ENCODE measurements around the gene ALX1. TPM values are rescaled to one million over a fixed set of nuclear protein-coding genes. Genes with fewer than 3 reads are reported as not detected.

The ALX1 gene
- total RNA-seq, result 0.16 TPM

DNA sequence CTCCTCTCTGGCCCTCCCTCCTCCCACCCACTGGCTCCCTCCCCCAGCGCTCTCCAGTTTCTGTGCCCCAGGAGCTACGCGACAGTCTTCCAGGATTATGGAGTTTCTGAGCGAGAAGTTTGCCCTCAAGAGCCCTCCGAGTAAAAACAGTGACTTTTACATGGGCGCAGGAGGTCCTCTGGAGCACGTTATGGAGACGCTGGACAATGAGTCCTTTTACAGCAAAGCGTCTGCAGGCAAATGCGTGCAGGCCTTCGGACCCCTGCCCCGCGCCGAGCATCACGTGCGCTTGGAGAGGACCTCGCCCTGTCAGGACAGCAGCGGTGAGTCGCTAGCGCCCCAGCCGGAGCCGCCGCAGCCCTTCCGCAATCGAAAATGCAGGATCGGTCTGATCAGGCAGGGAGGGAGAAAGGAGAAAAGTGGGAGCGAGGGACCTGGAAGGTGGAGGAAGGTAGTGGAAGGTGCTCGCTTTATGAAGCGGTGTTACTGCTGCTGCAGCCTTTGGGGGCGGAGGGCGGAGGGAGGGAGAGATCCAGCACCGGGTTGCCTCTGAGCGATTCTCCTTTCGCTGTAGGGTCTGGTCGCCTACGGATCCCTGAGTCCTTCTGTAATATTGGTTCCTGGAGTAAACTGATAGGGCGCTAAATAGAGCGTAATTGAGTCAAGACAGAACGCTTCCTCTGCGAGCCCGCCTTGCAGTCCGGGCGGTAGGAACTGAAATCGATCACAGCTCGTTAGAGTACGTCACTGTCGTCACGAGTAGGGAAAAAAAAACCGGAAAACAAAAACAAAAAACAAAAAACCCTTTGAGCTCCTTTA is at the start of gene ALX1:
TSS of gene ALX1 (plus strand) at position 56 of the 819 bp plus-strand sequence. CDS start at position 98, 42 bp downstream.
- DNase-seq, result no peak

DNA sequence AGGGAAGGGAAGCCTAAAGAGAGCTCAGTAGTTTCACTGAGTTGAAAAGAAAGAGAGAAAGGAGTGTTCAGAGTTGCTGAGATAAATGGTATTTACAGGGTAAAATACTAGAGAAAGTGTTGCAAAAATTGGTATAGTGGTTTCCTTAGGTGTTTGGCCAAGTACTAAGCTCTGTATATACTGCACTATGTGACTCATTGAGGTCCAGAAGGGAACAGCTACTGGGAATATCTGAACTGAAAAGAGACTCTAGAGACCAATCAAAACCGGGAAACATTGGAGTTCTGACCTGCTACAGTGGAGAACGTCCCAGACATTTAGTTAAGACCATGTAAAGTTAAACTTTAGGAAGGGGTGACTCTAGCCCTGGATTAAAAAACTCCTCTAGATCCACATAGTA is 42.7 kb upstream of the ALX1 start:
- DNase-seq, result no peak

DNA sequence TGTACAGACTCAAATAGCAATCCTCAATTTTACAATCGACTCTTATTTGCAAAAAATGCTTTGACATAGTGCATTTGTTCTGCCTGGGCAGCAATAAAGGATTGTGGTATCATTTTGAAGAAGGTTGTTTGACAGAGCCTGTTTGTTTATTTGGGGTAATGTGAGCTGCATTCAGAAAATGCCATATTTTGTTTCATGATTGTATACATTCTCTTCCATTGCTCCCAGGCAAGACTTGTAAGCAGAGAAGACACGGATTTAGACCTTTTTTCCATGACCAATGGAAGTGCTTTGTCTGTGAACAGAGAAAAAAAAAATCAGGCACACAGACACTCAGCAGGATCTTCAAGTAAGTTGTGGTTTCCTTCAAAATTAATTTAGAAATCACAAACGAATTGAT is 35.5 kb upstream of the ALX1 start:
- no peak for DNase-seq

DNA sequence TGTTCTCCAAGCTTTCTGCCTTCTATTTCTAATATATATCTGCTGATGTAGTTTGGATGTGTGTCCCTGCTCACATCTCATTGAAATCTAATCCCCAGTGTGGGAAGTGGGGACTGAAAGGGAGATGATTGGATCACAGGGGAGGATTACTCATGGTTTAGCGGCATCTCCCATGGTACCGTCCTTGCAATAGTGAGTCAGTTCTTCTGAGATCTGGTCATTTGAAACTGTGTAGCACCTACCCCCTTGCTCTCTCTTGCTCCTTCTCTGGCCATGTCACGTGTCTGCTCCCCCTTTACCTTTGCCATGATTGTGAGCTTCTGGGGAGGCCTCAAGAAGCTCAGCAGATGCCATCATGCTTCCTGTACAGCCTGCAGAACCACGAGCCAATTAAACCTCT is 26.2 kb upstream of the ALX1 start:
- DNase-seq, result no peak

DNA sequence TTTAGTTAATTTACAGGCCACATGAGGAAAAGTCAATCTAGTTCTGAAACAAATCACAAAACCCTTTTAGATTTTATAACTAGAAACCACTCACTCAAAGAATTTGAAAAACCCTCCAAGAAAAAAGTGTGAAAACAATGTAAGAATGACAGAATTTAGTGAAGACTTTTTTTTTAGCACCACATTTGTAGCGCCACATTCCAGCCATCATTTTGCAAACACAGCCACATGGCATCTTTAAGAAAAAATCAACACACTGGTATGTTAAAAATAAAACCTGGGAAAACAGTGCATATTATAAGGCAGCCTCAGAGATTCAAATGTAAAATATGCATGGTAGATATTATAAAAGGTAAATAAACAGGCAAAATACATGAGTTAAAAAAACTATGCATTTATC is 22.3 kb upstream of the ALX1 start:
- DNase-seq, result no peak

DNA sequence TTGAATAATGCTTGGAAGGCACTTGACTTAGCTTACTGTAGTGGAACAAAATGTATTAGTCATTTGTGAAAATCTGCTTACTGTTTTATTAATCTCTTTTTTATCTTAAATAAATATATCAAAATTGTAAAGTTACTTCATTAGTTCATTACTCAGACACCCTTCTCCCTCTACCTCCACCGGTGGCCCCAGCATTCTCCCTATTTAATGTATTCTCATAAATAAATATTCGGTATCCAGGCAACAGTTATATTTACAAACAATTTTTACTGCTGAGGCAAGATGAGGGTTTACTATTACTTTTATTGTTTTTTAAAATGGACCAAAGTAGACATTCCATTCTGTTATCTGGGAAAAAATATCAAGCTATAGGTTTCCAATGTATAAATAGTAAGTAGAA is 19.6 kb upstream of the ALX1 start:
- DNase-seq, result no peak

DNA sequence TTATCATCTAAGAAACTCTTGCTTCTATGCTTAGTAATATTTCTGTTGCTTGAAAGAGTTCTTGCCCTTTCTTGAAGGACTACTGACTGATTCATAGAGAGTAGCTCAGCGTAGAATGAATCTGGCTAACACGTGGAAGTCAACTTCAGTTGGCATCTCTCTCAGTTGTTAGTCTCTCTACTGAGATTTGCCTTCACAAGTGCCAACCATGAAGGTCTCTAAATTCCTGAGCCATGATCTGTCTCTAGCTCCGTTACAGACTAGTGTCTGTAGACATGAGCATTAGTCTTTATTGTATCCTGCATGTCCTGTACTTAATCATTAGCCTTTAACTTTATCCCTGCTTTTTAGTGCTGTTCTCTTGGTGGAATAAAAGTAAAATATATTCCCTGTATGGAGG is 19.1 kb upstream of the ALX1 start:
- DNase-seq, result no peak

DNA sequence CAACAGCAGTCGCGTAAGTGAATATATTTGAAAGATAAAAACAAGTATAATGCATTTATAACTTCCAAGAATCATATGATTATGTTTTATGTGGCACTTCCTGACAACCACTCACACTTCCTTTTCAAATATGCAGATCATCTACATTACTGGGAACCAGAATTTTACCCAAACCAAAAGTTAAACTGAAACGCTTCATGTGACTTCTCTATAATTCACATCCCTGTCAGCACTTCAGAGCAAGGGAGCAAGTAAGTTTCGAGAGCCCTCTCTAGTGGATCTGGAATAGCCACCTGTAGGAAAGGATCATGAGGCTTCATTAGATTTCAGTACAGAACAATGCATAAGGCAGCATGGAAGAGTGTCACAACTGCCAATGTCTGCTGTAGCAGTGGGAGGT is 13.7 kb upstream of the ALX1 start:
- no peak for DNase-seq

DNA sequence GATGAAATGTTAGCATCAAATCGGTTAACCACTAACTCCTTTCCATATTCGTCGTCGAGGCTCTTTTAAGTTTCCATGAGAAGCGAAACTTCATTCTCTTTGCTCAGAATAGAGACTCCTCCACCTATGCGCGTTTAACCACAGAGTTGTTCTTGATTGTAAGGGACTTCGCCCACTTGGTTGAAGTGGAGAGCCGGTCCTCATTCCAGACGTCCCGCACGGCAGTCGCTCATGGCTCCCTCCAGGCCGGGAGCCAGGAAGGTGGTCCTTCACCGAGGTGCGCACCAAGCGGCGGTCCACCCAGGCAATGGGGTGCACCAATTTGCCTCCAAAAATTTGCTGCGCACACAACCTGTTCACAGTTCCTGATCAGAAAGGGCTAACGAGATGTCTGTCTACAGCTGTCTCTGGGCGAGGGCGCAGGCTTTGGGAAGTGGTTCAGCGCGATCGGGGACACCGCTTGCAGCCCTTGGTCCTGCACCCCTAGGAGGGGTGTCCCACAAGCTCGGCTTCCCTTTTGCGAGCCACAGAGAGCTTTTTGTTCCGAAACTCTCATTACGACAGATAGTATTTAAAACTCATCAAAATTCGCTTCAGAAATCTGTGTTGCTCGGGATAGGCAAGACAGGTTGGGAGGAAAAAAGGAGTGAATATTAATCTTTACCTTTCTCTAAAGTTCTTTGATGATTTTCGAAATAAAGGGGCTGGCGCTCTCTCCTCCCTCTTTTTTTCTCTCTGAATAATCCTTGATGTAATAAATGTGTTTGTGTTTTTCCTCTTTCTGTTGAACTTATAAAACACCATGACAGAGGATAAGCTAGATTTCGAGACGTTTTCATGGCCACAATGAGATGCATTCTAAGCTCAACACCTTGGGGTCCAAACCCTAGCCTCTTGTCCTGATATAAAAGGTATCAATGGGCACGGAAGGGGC is 6.4 kb upstream of the ALX1 start:
- DNase-seq, result no peak

DNA sequence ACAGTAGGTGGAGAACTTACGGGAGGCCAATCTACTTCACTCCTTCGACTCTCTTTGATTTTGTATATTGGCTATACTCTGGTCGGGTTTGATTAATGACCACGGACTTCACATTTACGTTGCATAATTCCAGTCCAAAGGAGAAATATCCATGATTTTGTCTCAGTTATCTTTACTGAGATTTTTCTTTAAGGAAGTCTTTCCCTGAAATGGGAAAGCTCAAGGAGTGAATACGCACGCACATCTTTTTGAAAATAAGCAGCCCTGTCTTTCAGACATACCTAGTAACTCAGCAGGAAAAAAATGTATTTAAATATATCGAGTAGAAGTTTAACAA is 5.7 kb upstream of the ALX1 start:
- DNase-seq, result no peak

DNA sequence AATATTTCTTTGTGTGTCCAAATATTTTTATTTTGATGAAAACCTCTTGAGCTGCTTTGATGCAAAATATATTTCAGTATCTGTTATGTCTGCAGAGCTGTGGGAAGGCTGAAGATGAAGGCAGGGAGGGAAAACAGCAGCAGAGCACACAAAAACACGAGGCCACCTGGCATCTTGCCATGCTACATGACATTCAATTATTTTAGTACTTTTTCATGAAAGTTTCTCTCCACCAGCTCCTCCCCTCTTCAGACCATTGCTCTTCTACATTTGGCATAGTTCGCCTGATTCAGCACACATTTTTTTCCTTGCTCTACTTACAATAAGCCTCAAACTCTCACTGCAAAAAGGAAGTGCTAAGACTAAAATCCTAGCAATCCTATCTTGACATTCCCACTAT is 4.6 kb upstream of the ALX1 start:
- DNase-seq, result no peak

DNA sequence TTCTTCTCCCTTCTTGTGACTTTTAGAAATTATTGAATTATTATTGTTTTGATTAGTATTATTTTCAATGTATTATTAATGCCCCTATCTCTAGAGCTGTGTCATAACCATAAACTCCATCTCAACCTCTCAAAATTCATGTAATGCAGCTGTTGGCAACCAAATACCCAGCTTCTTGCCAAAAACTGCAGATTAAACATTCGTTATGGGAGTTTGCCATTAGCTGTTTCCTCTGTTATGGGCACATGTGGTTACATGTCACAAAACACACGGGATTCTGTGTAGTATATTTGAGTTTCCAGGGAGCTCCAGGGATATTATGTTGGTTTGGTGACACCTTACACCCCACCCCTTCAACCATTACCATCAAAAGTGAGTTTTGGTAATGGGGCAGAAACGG is 2.8 kb upstream of the ALX1 start:
- no peak for DNase-seq

DNA sequence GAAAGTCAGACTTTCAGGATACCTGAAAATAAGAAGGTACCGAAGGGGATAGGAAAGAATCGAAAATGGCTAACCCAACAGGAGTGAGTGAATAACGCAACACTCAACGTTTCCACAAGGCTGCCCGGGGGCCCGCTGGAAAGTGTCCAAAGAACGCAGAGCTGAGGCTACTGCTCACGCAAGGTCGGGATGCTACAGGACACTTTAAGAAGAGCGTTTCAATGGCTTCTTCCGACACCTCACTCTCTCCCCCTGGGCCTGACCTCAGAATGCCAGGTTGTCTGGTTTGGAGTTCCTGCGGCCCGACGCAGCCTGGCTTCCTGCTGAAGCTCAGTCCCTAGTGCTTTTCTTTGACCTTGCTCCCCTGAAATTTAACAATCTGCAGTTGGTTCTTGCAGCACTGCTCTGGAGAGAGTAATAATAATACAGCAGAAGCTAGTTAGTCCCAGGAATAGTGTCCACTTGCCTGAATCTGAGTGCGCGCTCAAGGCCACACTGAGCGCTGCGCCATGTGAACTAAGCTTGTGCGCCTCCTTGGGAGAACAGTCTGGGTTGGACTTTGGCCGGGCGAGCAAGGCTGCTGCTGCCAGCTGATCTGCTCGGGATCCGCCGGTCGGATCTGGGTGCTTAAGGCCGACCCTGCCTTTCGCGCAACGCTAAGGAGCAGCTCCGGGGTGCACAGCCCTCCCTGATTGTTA is 2.0 kb upstream of the ALX1 start:
- no peak for DNase-seq

DNA sequence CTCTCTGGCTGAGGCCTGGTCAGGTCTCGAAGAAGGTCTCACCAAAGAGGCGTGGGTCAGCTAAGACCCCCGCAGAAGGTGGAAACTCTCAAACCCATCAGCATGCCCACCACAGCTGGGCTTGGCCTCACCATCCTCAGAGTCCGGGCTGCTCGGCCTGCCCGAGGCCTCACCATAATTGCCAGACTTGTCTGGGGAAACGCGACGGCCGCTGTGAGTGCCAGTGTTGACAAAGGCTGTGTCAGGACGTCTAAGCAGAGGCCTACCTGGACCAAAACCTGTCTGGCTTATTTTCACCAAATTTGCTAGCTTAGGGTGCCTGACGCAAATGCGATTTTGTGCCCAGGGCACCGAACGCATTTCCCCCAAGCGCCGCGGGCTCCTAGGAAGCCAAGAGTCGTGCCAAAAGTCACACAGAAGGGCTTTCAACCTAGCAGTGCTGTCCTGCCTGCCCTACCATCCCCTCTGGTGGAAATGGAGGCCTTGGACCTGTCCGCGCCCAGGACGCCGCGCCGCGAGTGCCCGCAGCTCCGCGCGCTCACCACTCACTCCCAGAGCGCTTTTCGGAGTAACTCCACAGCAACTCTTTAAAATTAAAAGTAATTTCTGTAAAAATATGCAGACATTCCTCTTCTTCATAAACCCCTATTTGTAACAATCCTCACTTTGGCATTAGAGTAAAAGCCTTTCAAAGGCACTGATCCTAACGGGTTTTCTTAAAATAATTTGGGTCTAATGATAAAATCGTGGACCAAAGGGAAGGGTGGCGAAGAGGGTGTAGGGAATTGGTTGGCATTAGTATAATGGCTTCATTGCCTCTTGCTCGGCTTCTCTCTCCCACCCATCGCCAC is 1.2 kb upstream of the ALX1 start:
- DNase-seq, result no peak

DNA sequence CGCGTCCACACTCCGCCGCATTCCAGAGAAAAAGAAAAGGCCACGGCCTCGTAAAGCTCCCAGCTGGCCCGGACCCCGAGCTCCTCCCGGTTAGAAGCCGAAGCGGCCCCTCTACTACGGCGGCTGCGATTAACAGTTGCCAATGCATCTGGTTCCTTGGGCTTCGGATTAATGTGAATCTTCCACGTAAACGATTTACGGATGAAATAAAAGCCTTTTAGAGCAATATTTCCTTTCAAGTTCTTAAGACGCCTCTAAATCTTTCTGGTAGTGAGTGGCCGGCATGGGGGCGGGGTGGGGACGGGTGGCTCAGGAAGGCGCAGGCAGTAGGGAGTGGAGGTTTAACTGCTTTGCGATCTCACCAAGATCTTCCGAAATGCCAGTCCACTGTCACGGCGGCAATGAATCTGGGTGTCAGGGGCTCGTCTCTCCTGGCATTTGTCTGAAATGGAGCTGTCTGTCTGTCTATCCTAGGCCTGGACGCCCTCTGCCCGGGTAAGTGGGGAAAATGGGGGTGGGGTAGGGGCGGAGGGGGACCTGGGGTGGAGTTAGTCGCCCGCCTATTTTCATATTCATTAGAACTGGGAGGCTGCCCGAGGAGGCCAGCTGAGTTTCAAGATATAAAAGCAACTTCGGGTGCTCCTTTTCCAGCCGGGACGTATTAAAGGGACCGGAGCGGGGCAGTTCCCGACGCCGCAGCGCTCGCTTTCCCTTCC is 413 bp upstream of the ALX1 start:
- DNase-seq, result no peak

DNA sequence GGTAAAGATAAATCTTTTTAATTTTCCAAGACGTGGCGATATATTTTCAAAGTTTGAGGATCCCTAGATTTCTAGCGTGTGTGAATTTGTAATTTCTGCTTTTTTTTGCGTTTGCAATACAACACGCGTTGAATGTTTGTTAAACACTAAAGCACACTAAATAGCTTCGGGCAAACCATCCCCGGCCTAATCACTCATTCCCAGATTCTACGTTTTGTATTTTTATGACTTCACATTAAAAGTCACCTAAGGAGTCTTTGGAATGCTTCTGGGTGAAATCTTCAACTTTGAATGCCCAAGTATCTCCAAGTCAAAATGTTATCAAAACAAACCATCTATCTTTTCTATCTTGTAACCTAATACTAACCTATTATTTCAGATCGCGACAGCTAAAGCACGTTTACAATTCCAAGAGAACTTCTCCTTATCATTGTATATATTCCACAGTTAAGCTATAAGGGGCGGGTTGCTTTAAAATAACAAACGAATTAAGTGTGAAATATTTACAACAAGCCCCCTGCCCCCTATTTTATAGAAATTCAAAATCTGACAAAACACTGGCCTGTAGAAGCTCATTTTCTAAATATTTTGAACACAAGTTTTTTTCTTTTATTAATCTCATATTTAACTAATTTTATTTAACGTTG is 1.1 kb downstream of the ALX1 start:
- no peak for DNase-seq

DNA sequence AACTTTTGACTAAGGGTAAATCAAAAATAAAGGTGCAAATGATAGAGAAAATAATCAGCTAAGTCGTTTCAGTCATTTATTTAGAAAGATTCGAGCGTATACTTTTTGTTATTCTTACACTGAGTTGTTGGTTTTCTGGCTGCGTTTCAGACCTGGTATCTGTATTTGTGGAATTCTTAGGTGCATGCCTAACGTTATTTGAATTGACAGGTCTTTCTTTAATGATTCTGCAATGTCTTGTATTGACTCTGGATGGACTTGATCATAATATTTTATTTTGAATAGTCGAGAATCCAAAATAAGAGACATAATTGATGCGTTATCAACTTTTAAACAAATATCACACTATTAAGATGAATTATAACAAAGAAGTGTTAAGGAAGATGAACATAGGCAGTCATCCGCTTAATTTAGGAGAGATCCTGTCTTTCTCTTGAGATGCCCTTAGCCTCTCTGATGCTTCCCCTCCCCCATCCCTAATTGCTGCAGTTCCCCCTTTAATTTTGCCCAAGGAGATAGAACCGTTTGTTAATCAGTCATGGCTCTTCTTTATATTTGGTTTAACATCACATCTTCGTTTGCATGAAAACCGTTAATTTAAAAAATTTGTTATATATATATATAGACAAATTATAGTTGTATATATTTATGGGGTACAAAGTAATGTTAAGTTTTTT is 1.8 kb downstream of the ALX1 start:
- no peak for DNase-seq

DNA sequence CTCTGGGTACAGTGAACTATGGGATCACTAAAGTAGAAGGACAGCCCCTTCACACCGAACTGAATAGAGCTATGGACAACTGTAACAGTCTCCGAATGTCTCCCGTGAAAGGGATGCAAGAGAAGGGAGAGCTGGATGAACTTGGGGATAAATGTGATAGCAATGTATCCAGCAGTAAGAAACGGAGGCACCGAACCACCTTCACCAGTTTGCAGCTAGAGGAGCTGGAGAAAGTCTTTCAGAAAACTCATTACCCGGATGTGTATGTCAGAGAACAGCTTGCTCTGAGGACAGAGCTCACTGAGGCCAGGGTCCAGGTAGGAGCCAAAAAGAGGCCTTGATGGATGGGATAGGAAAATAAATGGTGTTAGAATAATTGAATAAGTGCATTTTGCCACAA is 3.5 kb downstream of the ALX1 start:
- DNase-seq, result no peak

DNA sequence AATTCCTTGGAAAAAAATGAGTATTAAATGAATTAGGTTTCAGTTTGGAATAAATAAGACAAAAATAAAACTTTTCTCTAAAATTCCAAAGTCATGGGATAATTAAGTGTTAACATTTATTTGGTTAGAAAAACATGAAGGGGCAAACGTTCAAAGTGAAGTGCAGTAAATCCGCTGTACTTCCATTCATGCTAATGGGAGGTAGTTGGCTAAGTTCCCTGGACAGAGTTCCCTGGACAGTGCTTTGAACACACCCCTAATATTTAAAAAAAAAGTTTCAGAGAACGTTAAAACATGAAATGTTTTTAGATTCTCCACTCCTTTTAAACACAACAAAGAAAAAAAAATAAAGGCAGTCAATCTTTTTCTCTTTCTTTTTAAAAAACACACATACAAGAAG is 16.3 kb downstream of the ALX1 start:
- DNase-seq, result no peak

DNA sequence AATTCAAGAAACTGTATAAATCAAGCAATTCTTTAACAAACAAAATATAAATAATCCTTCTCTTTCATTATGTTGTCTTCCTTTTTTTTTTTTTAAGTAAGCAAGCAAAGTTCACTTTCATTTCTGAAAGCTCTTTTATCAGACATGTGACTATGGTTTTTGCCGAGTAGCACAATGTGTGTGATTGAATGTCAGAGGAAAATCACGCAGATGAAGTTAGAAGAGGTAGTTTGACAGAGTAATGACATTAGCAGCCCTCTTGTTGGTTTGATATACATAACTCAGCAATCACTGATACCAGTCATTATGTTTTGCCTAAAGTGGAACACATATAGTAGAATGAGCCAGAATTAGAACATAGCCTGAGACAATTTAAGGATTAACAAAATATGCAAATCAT is 19.0 kb downstream of the ALX1 start:
- no peak for DNase-seq

All from occipital lobe (tissue), 2 donors.